Transverse colon (tissue), 4 donors: ENCODE data around the gene UBXN2A. TPM values are rescaled to one million over a fixed set of nuclear protein-coding genes. Genes with fewer than 3 reads are reported as not detected.

Experiments used
- DNase-seq: peaks from one replicate; pipeline ENCODE4 v3.0.0-alpha.2; 2019
- H3K27ac ChIP-seq, 4 donors: fragments of 200-600 bp; sonication (generic); 2 replicates each; pipeline ENCODE4 v1.5.1; 2016 to 2018; ENCODE audit warnings: inconsistent platforms in 4 of 4
- H3K27me3 ChIP-seq: fragments of 200-600 bp; sonication (generic); 2 replicates; pipeline ENCODE4 v1.5.1; 2017; ENCODE audit warnings: inconsistent platforms
- H3K36me3 ChIP-seq, 4 donors: fragments of 200-600 bp; sonication (generic); 2 replicates each; pipeline ENCODE4 v1.5.1; 2017 to 2019; ENCODE audit warnings: inconsistent platforms in 4 of 4
- H3K4me1 ChIP-seq, 4 donors: fragments of 200-600 bp; sonication (generic); 2 replicates each; pipeline ENCODE4 v1.5.1; 2017 to 2020; ENCODE audit warnings: inconsistent platforms in 4 of 4
- H3K4me3 ChIP-seq, 4 donors: fragments of 200-600 bp; sonication (generic); 1 replicate in 1 of 4; 2 replicates in 3 of 4; pipeline versions ENCODE4 v1.5.1 to v1.6.1; 2017 to 2019; ENCODE audit warnings: inconsistent platforms in 4 of 4
- H3K9me3 ChIP-seq, 2 donors: fragments of 200-600 bp; sonication (generic); 2 replicates each; pipeline ENCODE4 v1.5.1; 2017 to 2019; ENCODE audit warnings: inconsistent platforms in 2 of 2
- EP300 ChIP-seq: sonication (generic); formaldehyde crosslinking; IDR thresholded peaks from one replicate; pipeline ENCODE4 v1.6.1; 2017; ENCODE audit warnings: antibody characterized with exemption, low read depth
- POLR2A ChIP-seq: fragments of 450-650 bp; IDR thresholded peaks from one replicate; pipeline ENCODE4 v1.6.1; 2016; ENCODE audit warnings: antibody characterized with exemption, mild to moderate bottlenecking, moderate library complexity
- POLR2AphosphoS5 ChIP-seq, 3 donors: sonication (generic); formaldehyde crosslinking; IDR thresholded peaks; one replicate each; pipeline ENCODE4 v1.6.1; 2016; ENCODE audit warnings: antibody characterized with exemption in 3 of 3
- WGBS, 2 donors: methylation state at CpG; one replicate each; pipeline ENCODE4 v1.1.5; 2018; ENCODE audit warnings: low coverage in 1 of 2; 5-methylcytosine and 5-hydroxymethylcytosine counted together
- in situ Hi-C, 4 donors: fragments of 200-750 bp; cut with MboI; loops; one replicate each; pipeline versions ENCODE4 v1.15.0 to v1.15.1; 2017; ENCODE audit warnings: low sequenced_read_pairs in 3 of 4, low pct_ligation_motif_present in 1 of 4, low pct_unique_long_range_greater_than_20kb in 1 of 4
- intact Hi-C: fragments of 100-400 bp; cut with DNase I; formaldehyde crosslinking; loops from one replicate; pipeline ENCODE4 v1.15.1; 2023; ENCODE audit warnings: low total_unique reads
- total RNA-seq, 4 donors: library from RNA; depleted of rRNA; stranded (reverse); fragments of >200 nt; gene quantifications; one replicate each; pipeline ENCODE4 v1.1.0, GENCODE V29; 2016
- TF ChIP-seq, protein P1 (sequence below), 5 experiments: fragments of 200-600 bp in 3 of 5; fragments of 450-650 bp in 2 of 5; sonication (generic) in 3 of 5; IDR thresholded peaks; 1 replicate in 2 of 5; 2 replicates in 3 of 5; pipeline ENCODE4 v1.5.1; 2016 to 2017; ENCODE audit warnings: antibody characterized with exemption in 5 of 5, inconsistent platforms in 3 of 5, mild to moderate bottlenecking in 2 of 5, moderate library complexity in 1 of 5

Gene UBXN2A, protein sequence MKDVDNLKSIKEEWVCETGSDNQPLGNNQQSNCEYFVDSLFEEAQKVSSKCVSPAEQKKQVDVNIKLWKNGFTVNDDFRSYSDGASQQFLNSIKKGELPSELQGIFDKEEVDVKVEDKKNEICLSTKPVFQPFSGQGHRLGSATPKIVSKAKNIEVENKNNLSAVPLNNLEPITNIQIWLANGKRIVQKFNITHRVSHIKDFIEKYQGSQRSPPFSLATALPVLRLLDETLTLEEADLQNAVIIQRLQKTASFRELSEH
- 10 to 100 TPM in 2 of 4 donors, 1 to 10 TPM in 2; 6.4 to 13.7 (median 10.8) TPM for total RNA-seq

DNA sequence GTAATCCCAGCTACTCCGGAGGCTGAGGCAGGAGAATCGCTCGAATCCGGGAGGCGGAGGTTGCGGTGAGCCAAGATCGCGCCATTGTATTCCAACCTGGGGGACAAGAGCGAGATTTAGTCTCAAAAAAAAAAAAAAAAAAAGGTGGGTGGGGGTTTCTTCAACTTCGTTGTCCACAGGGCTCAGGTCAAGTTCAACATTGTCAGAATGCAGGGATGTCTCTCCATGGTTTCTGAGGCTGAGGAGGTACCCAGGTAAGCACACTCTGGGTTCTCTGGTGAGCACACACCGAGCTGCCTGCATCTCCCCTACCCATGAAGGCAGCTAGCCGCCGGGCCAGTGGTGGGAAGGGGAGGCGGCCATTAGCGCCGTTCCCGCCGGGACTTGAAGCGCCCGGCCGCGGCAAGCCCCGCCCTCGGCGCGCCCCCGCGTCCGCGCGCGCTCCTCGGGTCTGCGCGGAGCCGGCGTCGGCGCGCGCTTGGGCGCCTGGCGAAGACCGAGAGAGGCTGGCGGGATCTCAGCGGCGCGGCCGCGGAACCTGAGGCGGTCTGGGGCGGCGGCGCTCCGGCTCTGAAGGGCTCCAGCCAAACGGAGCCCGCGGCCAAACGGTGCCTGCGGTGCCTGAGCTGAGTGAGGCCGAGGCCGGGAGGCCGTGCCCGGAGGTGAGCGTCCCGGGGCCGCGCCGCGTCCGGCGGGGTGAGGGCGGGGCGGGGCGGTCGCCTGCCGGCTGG lies at the start of gene UBXN2A:
Gene UBXN2A, plus strand, starts transcription at position 477 of the 731 bp plus-strand sequence. CDS start 17,852 bp downstream, outside the sequence.
- in situ Hi-C loops = no loop called here
- DNase-seq = peak; percentile 79
- TF ChIP-seq POLR2A (peak; percentile 70), EP300 (no peak), POLR2AphosphoS5 (IDR thresholded peaks at IDR 0.05) (peak; percentile 16 to 80 (median 70))
- TF ChIP-seq, protein P1, sequence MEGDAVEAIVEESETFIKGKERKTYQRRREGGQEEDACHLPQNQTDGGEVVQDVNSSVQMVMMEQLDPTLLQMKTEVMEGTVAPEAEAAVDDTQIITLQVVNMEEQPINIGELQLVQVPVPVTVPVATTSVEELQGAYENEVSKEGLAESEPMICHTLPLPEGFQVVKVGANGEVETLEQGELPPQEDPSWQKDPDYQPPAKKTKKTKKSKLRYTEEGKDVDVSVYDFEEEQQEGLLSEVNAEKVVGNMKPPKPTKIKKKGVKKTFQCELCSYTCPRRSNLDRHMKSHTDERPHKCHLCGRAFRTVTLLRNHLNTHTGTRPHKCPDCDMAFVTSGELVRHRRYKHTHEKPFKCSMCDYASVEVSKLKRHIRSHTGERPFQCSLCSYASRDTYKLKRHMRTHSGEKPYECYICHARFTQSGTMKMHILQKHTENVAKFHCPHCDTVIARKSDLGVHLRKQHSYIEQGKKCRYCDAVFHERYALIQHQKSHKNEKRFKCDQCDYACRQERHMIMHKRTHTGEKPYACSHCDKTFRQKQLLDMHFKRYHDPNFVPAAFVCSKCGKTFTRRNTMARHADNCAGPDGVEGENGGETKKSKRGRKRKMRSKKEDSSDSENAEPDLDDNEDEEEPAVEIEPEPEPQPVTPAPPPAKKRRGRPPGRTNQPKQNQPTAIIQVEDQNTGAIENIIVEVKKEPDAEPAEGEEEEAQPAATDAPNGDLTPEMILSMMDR (IDR thresholded peaks at IDR 0.05) = no peak
- 1% methylated on average over 21 of the region's 77 CpGs; no CpG with 5 or more reads in 1 of the 2 donors for WGBS, 2 donors
- Histone ChIP-seq H3K9me3 (no peaks in the 10 kb centered on the region), H3K27ac (peak within 1 kb of the TSS; percentile 95 to 99 (median 98)), H3K4me1 (peaks cover 5 to 31% (median 17%) of the 10 kb centered on the region in 4 donors), H3K4me3 (peak within 1 kb of the TSS; percentile 63 to 97 (median 88)), H3K27me3 (no peaks in the 10 kb centered on the region), H3K36me3 (no peaks in the 10 kb centered on the region)
- intact Hi-C loops = no loop called here

DNA sequence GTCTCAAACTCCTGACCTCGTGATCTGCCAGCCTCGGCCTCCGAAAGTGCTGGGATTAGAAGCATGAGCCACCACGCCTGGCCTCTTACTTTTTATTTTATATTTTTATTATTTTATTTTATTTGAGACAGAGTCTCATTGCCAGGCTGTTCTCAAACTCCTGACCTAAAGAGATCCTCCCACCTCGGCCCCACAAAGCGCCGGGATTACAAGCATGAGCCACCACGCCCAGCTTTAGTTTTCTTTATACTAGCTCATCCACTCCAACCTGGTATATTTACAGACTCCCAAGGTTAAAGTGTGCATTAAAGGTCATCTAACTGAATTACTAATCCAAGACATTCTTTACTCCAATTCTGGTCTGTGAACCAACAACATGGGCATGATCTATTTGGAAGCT lies 40.1 kb upstream of the UBXN2A start:
- DNase-seq = peak; percentile 57
- no peaks in the 10 kb centered on the region for H3K27me3 ChIP-seq
- no peaks in the 10 kb centered on the region for H3K9me3 ChIP-seq
- no peak overlapping the region for H3K4me3 ChIP-seq
- 64 to 88% methylated on average over 8 of the region's 8 CpGs for WGBS, 2 donors
- peaks cover 4 to 54% (median 29%) of the 10 kb centered on the region in 4 donors for H3K4me1 ChIP-seq
- intact Hi-C loops (no loop called here), in situ Hi-C loops (no loop called here)
- no peaks in the 10 kb centered on the region for H3K36me3 ChIP-seq
- no peak for TF ChIP-seq EP300
- TF ChIP-seq, protein P1 (IDR thresholded peaks at IDR 0.05) = no peak
- H3K27ac ChIP-seq = peak overlapping the region; percentile 57 to 67 (median 63)

DNA sequence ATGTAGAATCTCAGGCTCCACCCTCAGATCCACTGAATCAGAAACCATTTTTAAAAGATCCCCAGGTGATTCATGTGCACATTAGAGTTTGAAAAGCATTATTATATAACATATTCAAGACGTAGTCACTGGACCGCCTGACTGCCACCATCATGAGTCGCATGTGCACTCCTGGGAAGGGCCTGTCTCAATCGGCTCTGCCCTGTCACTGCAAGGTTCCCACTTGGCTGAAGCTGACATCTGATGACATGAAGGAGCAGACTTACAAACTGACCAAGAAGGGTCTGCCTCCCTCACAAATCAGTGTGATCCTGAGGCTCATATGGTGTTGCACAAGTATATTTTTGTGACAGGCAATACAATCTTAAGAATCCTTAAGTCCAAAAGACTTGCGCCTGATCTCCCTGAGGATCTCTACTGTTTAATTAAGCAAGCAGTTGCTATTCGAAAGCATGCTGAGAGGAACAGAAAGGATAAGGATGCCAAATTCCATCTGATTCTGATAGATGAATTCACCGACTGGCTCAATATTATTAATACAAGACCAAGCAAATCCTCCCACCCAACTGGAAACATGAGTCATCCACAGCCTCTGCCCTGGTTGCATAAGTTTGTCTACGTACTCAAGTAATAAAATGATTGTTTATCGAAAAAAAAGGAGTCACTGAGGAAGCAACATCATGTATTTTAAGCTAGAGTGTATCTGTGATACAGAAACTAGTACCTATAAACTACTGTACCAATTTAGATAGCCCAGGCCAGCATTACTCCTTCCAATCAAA lies 39.5 kb upstream of the UBXN2A start:
- no peaks in the 10 kb centered on the region for H3K27me3 ChIP-seq
- peaks cover 4 to 60% (median 30%) of the 10 kb centered on the region in 4 donors for H3K4me1 ChIP-seq
- H3K27ac ChIP-seq = peak overlapping the region; percentile 57 to 67 (median 63)
- H3K36me3 ChIP-seq = no peaks in the 10 kb centered on the region
- in situ Hi-C loops (no loop called here), intact Hi-C loops (no loop called here)
- H3K4me3 ChIP-seq = no peak overlapping the region
- peak; percentile 23 for DNase-seq
- TF ChIP-seq, protein P1 (IDR thresholded peaks at IDR 0.05) = no peak
- TF ChIP-seq EP300 (no peak), POLR2A (no peak), POLR2AphosphoS5 (IDR thresholded peaks at IDR 0.05) (no peak)
- H3K9me3 ChIP-seq = no peaks in the 10 kb centered on the region
- 21 to 63% methylated on average over 4 to 9 of the region's 9 CpGs for WGBS, 2 donors
